HEK293 (cell line): ENCODE measurements around the gene ZNF444.

Source experiments
- CTCF ChIA-PET: fragments of 350-600 bp; formaldehyde crosslinking; extraction: SDS; loops from one replicate; lab custom pipeline; 2021; ENCODE audit warnings: antibody characterized with exemption; lab: Yijun Ruan, JAX
- POLR2A ChIA-PET: fragments of 300-600 bp; formaldehyde crosslinking; extraction: SDS; loops from one replicate; lab custom pipeline; 2020; ENCODE audit warnings: antibody characterized with exemption, inconsistent platforms; lab: Yijun Ruan, JAX
- H3K27ac ChIP-seq: fragments of 200-500 bp; sonication (Bioruptor generic); 2 replicates; pipeline ENCODE4 v1.5.1; 2014; ENCODE audit warnings: low read depth, low read length, control low read depth, inconsistent platforms; ENCODE audit errors: extremely low read depth
- H3K36me3 ChIP-seq, 2 experiments: fragments of 200-500 bp in 1 of 2; sonication (Bioruptor generic) in 1 of 2; 1 replicate in 1 of 2; 2 replicates in 1 of 2; pipeline ENCODE4 v1.5.1; 2014 to 2017; ENCODE audit warnings: inconsistent platforms in 2 of 2, low read length in 2 of 2; ENCODE audit not compliant: control insufficient read depth in 2 of 2, insufficient read depth in 1 of 2
- H3K4me1 ChIP-seq: fragments of 200-500 bp; sonication (Bioruptor generic); 2 replicates; pipeline ENCODE4 v1.5.1; 2014; ENCODE audit warnings: mild to moderate bottlenecking, low read length, inconsistent platforms; ENCODE audit not compliant: control insufficient read depth, insufficient read depth
- H3K4me3 ChIP-seq: 2 replicates; pipeline ENCODE4 v1.5.1; 2011; ENCODE audit warnings: low read depth, mild to moderate bottlenecking, control low read depth, low read length, moderate library complexity
- H3K9me3 ChIP-seq: fragments of 200-500 bp; sonication (Bioruptor generic); 2 replicates; pipeline ENCODE4 v1.5.1; 2014; ENCODE audit warnings: low read depth, low read length, inconsistent platforms; ENCODE audit not compliant: control insufficient read depth, insufficient read depth
- GFI1B ChIP-seq: fragments of 450-650 bp; formaldehyde crosslinking; IDR thresholded peaks from 2 replicates; pipeline ENCODE4 v1.5.1; 2016; ENCODE audit warnings: missing biosample characterization, missing genetic modification characterization
- GLI2 ChIP-seq: fragments of 450-650 bp; formaldehyde crosslinking; IDR thresholded peaks from 2 replicates; pipeline ENCODE4; 2017; ENCODE audit warnings: missing biosample characterization, missing genetic modification characterization, low read depth, borderline replicate concordance
- PATZ1 ChIP-seq: fragments of 450-650 bp; formaldehyde crosslinking; IDR thresholded peaks from 2 replicates; pipeline ENCODE4 v1.5.1; 2016; ENCODE audit warnings: missing biosample characterization, missing genetic modification characterization
- PRDM10 ChIP-seq: fragments of 450-650 bp; formaldehyde crosslinking; IDR thresholded peaks from 2 replicates; pipeline ENCODE4 v1.5.1; 2016; ENCODE audit warnings: missing biosample characterization, missing genetic modification characterization
- TRIM28 ChIP-seq: IDR thresholded peaks from 2 replicates; pipeline ENCODE4 v1.6.1; 2011; ENCODE audit warnings: low read length, control low read depth, borderline replicate concordance
- ZNF19 ChIP-seq: fragments of 450-650 bp; formaldehyde crosslinking; IDR thresholded peaks from 2 replicates; pipeline ENCODE4; 2016; ENCODE audit warnings: missing biosample characterization, missing genetic modification characterization, low read depth
- ZNF23 ChIP-seq: fragments of 450-650 bp; formaldehyde crosslinking; IDR thresholded peaks from 2 replicates; pipeline ENCODE4 v1.5.1; 2016; ENCODE audit warnings: missing biosample characterization, missing genetic modification characterization, borderline replicate concordance
- ZNF416 ChIP-seq: fragments of 450-650 bp; formaldehyde crosslinking; IDR thresholded peaks from 2 replicates; pipeline ENCODE4 v1.5.1; 2016; ENCODE audit warnings: missing biosample characterization, missing genetic modification characterization
- ZNF48 ChIP-seq: fragments of 450-650 bp; formaldehyde crosslinking; IDR thresholded peaks from 2 replicates; pipeline ENCODE4 v1.5.1; 2016; ENCODE audit warnings: missing biosample characterization, missing genetic modification characterization
- ZNF514 ChIP-seq: fragments of 450-650 bp; formaldehyde crosslinking; IDR thresholded peaks from 2 replicates; pipeline ENCODE4 v1.5.1; 2016; ENCODE audit warnings: missing biosample characterization, missing genetic modification characterization
- ZNF530 ChIP-seq: fragments of 450-650 bp; formaldehyde crosslinking; IDR thresholded peaks from 2 replicates; pipeline ENCODE4 v1.5.1; 2016; ENCODE audit warnings: low read depth, missing biosample characterization, missing genetic modification characterization
- ZNF544 ChIP-seq: fragments of 450-650 bp; formaldehyde crosslinking; IDR thresholded peaks from 2 replicates; pipeline ENCODE4 v1.5.0; 2017; ENCODE audit warnings: missing biosample characterization, missing genetic modification characterization
- ZNF558 ChIP-seq: fragments of 450-650 bp; formaldehyde crosslinking; IDR thresholded peaks from 2 replicates; pipeline ENCODE4 v1.5.1; 2016; ENCODE audit warnings: missing biosample characterization, missing genetic modification characterization
- ZNF785 ChIP-seq: fragments of 450-650 bp; formaldehyde crosslinking; IDR thresholded peaks from 2 replicates; pipeline ENCODE4 v1.5.1; 2016; ENCODE audit warnings: missing biosample characterization, missing genetic modification characterization
- TF ChIP-seq, protein P1 (sequence below): fragments of 450-650 bp; formaldehyde crosslinking; IDR thresholded peaks from 2 replicates; pipeline ENCODE4 v1.5.1; 2016; ENCODE audit warnings: missing biosample characterization, missing genetic modification characterization
- TF ChIP-seq, protein P2 (sequence below): fragments of 450-650 bp; formaldehyde crosslinking; IDR thresholded peaks from 2 replicates; pipeline ENCODE4 v1.5.1; 2016; ENCODE audit warnings: missing biosample characterization, missing genetic modification characterization
- TF ChIP-seq, protein P3 (sequence below): fragments of 450-650 bp; formaldehyde crosslinking; IDR thresholded peaks from 2 replicates; pipeline ENCODE4 v1.5.1; 2016; ENCODE audit warnings: missing biosample characterization, missing genetic modification characterization
- TF ChIP-seq, protein P4 (sequence below): fragments of 450-650 bp; formaldehyde crosslinking; IDR thresholded peaks from 2 replicates; pipeline ENCODE4 v1.5.1; 2016; ENCODE audit warnings: missing biosample characterization, missing genetic modification characterization

Gene ZNF444

DNA sequence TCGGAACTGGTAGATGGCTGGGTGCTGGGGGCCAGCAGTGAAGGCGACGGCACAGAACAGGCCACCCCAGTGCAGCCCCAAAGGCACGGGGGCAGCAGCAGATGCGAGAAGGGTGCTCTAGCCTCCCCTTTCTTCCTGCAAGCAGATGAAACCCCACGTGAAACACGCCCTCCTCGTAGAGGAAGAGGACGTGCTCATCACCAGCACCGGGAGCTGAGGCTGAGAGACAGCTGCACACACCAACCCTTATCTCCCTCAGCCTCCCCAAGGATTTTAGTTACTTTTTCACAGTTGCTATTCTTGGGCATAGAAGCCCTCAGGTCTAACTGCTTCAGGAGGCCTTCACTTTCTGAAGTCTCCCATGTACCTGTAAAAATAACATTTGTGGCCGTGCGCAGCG is 31.9 kb upstream of the ZNF444 start:
- ChIA-PET POLR2A (interaction anchor here (0.6 kb wide), 1 partner anchor 485 kb away, joined by 3 read pairs; the partner anchor contains the start of gene ZNF784), CTCF (interaction anchor here (1.1 kb wide), 1 partner anchor 64 kb away, joined by 4 read pairs; no protein-coding TSS in a partner anchor)
- no peaks in the 10 kb centered on the region for H3K9me3 ChIP-seq
- peaks cover 29% of the 10 kb centered on the region for H3K4me1 ChIP-seq
- H3K36me3 ChIP-seq, result peaks cover 0 to 3% of the 10 kb centered on the region in 2 experiments; a peak in 2 of 3 replicates
- H3K27ac ChIP-seq, result no peak overlapping the region
- H3K4me3 ChIP-seq, result no peak overlapping the region
- TF ChIP-seq ZNF19 (tag by site-specific recombination) (no peak), ZNF48 (tag by site-specific recombination) (no peak), ZNF785 (tag by site-specific recombination) (no peak), PATZ1 (no peak), ZNF530 (tag by site-specific recombination) (no peak), ZNF558 (tag by site-specific recombination) (no peak), TRIM28 (no peak), PRDM10 (tag by site-specific recombination) (no peak), GLI2 (tag by site-specific recombination) (no peak), ZNF23 (tag by site-specific recombination) (no peak), ZNF416 (no peak), ZNF544 (no peak), GFI1B (no peak), ZNF514 (tag by site-specific recombination) (no peak)
- TF ChIP-seq, protein P1, sequence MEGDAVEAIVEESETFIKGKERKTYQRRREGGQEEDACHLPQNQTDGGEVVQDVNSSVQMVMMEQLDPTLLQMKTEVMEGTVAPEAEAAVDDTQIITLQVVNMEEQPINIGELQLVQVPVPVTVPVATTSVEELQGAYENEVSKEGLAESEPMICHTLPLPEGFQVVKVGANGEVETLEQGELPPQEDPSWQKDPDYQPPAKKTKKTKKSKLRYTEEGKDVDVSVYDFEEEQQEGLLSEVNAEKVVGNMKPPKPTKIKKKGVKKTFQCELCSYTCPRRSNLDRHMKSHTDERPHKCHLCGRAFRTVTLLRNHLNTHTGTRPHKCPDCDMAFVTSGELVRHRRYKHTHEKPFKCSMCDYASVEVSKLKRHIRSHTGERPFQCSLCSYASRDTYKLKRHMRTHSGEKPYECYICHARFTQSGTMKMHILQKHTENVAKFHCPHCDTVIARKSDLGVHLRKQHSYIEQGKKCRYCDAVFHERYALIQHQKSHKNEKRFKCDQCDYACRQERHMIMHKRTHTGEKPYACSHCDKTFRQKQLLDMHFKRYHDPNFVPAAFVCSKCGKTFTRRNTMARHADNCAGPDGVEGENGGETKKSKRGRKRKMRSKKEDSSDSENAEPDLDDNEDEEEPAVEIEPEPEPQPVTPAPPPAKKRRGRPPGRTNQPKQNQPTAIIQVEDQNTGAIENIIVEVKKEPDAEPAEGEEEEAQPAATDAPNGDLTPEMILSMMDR (tag by site-specific recombination), result no peak
- TF ChIP-seq, protein P2, sequence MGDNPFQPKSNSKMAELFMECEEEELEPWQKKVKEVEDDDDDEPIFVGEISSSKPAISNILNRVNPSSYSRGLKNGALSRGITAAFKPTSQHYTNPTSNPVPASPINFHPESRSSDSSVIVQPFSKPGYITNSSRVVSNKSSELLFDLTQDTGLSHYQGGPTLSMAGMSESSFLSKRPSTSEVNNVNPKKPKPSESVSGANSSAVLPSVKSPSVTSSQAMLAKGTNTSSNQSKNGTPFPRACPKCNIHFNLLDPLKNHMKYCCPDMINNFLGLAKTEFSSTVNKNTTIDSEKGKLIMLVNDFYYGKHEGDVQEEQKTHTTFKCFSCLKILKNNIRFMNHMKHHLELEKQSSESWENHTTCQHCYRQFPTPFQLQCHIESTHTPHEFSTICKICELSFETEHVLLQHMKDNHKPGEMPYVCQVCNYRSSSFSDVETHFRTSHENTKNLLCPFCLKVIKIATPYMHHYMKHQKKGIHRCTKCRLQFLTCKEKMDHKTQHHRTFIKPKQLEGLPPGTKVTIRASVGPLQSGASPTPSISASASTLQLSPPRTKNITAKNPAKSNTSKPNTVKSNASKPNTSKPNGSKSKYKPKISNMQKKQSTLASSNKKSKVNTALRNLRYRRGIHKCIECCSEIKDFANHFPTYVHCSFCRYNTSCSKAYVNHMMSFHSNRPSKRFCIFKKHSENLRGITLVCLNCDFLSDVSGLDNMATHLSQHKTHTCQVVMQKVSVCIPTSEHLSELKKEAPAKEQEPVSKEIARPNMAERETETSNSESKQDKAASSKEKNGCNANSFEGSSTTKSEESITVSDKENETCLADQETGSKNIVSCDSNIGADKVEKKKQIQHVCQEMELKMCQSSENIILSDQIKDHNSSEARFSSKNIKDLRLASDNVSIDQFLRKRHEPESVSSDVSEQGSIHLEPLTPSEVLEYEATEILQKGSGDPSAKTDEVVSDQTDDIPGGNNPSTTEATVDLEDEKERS (tag by site-specific recombination), result no peak
- TF ChIP-seq, protein P3, sequence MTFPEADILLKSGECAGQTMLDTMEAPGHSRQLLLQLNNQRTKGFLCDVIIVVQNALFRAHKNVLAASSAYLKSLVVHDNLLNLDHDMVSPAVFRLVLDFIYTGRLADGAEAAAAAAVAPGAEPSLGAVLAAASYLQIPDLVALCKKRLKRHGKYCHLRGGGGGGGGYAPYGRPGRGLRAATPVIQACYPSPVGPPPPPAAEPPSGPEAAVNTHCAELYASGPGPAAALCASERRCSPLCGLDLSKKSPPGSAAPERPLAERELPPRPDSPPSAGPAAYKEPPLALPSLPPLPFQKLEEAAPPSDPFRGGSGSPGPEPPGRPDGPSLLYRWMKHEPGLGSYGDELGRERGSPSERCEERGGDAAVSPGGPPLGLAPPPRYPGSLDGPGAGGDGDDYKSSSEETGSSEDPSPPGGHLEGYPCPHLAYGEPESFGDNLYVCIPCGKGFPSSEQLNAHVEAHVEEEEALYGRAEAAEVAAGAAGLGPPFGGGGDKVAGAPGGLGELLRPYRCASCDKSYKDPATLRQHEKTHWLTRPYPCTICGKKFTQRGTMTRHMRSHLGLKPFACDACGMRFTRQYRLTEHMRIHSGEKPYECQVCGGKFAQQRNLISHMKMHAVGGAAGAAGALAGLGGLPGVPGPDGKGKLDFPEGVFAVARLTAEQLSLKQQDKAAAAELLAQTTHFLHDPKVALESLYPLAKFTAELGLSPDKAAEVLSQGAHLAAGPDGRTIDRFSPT, result no peak
- TF ChIP-seq, protein P4, sequence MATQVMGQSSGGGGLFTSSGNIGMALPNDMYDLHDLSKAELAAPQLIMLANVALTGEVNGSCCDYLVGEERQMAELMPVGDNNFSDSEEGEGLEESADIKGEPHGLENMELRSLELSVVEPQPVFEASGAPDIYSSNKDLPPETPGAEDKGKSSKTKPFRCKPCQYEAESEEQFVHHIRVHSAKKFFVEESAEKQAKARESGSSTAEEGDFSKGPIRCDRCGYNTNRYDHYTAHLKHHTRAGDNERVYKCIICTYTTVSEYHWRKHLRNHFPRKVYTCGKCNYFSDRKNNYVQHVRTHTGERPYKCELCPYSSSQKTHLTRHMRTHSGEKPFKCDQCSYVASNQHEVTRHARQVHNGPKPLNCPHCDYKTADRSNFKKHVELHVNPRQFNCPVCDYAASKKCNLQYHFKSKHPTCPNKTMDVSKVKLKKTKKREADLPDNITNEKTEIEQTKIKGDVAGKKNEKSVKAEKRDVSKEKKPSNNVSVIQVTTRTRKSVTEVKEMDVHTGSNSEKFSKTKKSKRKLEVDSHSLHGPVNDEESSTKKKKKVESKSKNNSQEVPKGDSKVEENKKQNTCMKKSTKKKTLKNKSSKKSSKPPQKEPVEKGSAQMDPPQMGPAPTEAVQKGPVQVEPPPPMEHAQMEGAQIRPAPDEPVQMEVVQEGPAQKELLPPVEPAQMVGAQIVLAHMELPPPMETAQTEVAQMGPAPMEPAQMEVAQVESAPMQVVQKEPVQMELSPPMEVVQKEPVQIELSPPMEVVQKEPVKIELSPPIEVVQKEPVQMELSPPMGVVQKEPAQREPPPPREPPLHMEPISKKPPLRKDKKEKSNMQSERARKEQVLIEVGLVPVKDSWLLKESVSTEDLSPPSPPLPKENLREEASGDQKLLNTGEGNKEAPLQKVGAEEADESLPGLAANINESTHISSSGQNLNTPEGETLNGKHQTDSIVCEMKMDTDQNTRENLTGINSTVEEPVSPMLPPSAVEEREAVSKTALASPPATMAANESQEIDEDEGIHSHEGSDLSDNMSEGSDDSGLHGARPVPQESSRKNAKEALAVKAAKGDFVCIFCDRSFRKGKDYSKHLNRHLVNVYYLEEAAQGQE (tag by site-specific recombination), result no peak
